Hematopoietic multipotent progenitor cell treated with erythropoietin and hydrocortisone succinate and interleukin-3 and kit ligand, for 15 days (in vitro differentiated cells): ENCODE measurements around the gene AK2.

ENCODE experiments used
- DNase-seq: peaks from one replicate; pipeline ENCODE4 v3.0.0-alpha.2; 2015; ENCODE audit warnings: low spot score

Gene AK2

DNA sequence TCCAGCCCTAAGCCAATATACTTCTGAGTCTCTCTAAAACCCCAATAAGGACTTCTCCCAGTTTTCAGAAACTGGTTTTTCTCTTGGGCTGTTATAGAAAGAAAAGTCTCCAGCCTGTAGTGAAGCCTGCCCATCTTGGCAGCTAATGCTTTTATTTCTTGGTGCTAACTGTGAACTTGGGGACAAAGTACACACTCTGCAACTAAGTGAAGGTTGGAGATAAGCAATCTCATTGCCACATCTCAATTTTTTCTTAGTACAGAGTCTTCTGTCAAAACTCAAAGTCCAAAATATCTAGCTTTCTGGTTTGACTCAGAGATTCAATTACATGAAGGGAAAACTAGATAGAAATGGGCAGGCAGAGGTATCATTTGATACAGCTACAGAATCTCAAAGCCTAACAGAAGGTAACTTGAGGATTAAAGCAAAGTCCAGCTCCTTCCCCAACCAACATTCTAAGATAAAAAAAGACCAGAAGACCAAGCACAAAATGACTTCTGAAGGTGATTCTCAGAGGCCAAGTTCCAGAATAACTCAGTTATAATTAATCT lies 14.0 kb downstream of the AK2 start:
- DNase-seq = no peak

DNA sequence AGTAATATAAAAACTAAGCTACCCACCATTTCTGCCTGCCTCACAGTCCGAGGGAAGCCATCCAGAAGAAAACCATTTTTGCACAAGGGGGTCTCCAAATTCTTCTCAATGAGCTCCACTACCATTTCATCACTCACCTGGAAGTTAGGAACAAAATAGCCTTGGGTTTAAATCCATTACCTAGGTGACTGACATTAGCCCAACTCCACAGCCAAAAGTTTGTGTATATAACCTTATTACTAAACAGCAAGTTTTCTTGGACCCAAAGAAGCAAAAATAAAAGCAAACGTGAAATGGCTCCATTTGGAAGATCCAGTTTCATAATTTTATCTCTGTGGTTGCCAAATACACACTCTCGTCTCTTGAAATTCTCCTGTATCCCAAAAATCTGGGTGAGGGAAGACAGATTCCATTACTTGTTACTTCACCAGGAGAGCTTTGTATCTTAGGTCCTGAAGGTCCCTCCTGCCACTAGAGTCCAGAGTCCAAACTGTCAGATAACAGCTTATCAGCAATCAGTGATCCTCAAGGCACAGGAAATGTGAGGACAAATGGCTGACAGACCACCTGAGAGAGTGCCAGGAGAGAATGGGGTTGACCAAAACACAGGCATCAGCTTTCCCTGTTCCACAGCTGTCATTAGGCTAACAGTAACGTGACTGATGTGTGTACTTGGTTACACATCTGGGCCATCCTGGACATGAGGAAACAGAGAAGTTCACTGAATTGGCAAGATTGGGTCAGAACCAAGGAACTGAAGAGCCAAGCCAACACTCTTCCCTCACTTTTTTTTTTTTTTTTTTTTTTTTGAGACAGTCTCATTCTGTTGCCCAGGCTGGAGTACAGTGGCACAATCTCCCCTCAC lies 14.9 kb downstream of the AK2 start:
- DNase-seq = no peak

DNA sequence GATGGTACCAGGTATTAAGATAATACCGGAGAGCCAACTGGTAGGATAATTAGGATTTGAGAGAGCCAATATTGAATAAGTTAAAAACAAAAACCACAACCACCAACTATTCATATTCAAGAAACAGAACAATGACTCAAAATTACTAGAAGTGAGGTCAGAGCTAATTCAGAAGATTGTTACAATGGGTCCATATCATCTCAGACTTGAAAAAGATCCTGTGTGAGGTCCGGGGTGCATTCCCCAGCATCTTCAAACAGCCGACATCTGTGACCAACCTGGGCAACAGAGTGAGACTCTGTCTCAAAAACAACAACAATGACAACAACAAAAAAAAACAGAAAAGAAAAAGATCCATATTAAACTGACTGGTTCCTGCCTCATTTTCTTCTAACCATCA lies 18.6 kb downstream of the AK2 start:
- DNase-seq = no peak

DNA sequence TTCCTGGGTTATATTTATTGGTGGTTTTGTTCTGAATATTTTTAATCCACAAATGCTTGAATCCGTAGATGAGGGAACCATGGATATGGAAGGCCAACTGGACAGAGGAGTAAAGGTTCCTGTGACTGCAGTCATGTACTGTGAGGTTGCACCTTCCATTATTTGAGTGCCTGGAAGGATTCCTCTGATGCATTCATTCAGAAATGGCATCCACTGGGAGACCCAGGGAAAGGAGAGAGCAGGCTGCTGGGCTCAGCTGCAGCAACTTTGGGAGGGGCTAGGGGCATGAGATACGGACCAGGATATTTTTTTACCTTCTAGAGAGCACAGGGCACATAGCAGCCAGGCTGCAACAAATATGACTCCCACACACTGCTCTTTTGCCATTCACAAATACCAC lies 19.5 kb downstream of the AK2 start:
- DNase-seq = no peak

DNA sequence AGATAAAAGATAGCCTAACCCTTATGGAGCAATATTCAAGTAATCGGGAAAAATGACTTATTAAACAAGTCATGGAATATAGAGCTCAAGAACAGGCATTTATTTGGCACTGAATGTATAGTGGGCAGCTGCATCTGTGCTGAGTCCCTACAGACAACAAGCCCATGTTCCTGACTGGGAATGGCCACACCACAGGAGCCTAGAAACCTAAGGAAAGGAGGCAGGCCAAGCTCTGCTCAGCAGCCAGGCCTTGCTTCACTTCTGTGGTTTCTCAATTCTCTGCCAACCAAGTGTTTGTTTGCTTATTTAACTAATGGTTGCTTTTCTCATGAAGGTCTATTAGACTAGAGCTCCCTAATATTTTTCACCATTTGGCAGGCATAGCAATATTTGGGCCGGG lies 21.5 kb downstream of the AK2 start:
- no peak for DNase-seq

DNA sequence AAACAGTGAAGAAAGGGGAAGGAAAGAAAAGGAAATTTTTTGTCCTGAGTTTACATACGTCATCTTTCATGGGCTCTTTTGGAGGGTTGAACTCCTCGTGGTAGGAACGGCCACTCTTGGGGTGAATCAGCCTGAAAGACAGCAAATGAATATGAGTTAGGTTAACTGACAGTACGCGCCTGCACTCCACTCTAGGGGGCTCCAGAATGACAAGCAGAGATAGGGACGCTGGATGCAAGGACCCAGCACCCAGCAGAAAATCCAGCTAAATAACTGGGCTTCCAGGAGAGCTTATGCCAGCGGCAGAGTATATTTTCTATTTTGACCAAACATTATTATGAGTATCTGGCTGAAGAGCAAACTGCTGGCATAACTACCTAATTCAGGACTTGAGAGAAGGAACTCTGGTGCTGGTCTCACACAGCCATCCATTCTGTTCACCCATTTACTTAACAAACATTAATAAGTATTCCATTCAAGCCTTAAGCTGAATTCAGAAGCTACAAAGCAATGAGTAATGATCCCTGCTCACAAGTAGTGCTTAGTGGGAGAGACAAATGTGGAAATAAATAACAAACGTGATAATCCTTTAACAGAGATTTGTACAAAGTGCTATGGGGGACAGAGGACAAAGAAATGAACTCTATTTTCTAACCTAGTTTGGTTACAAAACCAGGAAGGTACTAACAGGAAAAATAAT lies 22.1 kb downstream of the AK2 start:
- no peak for DNase-seq

DNA sequence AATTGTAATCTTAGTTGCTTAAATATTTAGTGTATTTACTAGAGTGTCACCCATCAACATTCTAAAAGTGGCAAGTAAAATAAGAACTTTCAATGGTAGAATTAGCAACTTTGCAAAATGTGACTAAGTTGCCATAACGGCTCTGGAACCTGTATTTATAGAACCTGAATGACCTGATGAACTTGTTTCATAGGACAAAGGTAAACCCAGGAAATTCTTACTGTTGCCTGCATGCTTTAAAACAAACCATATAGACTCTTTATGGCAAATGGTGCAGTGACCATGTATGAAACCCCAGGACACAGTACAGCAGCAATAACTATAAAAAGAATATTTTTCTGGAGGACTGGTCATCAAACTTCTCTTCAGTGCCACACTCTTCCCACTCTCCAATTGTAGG lies 22.9 kb downstream of the AK2 start:
- DNase-seq = no peak

DNA sequence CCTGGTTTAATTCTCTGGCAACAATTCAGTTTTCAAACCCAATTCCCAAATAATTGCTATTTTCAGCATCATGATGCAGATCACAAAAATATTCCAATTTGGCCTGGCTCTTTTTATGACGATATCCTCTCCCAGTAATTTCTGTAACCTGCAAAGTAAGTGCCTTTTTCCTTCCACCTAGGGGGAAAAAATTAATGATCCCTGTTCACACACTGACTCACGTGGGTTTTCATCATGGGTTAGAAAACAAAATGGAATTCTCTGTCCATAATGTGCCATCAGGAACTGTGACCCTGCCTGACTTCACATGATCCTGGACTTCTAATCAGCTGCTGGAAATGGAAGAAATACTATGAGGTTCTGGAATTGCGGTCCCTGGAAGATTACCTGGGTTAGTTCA lies 24.5 kb downstream of the AK2 start:
- DNase-seq = no peak

DNA sequence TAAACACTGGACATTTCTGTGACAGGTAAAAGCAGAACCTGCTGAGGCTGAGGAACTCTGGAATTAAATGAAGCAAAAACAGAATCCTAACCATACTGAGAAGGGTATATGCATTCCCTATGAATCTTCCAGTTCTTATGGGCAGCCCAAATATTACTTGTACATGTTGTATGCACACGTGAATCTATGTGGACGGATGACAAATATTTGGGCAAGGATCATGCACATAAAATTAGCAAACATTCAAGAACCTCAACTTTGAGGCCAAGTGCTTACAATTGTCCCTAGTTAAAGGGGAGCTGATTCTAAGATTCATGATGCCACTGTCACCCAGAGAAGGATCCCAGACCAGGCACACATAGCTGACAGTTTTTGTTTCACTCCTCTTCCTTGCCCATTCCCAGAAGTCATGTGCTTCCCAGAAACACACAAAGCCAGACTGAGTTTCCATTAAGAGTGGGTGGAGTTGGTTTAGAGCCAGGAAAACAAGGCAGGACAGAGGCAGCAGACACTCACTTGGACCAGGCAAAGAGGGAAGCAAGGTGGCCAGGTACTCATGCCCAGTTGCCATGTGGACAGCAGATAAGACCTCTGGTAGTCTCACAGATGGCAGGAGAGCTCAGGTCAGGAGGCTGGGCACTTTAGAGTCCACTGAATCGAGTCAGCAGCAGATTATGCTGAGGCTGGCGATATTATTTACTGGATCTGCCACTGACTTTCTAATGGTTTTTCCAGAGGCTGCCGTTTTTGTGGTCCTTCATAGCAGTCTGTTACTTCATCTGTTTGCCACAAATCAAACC lies 25.6 kb downstream of the AK2 start:
- DNase-seq = no peak

DNA sequence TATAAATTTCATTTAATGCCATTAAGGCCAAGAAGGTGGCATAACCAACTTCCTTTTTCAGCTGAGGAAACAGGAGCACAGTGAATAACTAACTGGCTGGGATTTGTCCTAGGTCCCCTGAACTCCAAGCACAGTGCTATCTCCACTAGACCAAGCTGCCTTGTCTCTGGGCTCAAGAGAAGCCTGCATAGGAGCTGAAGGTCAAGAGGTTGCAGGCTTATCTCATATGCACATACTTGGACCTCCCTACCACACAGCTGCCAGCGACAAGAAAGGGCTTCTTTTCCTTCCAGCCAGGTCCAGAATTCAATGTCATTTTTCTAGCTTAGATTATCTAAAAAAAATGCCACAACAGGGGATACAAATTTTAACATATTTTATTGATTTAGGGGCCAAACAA lies 27.1 kb downstream of the AK2 start:
- DNase-seq = peak; percentile 69

DNA sequence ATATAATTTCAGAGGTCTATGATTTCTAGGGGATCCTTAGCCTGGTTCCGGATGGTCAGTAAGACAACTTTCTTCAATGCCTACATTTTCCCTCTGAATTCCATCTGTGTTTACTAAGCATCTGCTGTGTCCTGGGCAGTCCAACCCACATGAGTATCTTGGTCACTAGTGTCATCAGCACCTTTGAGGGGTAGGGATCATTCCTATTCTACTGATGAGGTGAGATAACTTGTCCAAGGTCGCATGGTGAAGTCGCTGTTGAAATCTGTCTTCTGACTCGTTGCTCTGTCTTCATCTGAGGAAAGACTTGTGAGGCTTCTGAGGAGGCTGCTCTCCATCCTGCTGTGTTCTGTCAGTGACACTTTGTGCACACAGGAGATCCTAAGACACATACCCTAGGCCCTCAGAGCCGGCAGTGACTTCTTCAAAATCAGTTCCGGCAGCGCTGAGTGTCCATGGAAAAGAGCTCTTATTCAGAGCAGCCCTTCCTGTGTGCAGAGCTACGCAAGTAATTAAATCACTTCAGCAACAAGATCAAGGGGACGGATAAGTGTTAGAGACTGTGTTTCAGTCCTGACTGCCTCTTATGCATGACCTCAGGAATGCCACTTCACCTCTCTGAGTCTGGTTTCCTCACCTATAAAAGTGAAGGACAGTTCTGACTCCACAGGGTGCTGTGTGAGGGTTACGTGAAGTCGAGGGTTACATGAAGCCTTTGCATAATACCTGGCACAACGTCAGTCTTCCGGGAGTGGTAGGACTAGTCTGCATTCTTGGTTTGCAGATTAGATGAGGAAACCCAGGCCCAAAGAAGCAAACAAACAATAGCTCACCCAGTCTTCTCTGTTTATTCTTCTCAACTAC lies 28.4 kb downstream of the AK2 start:
- DNase-seq = no peak

DNA sequence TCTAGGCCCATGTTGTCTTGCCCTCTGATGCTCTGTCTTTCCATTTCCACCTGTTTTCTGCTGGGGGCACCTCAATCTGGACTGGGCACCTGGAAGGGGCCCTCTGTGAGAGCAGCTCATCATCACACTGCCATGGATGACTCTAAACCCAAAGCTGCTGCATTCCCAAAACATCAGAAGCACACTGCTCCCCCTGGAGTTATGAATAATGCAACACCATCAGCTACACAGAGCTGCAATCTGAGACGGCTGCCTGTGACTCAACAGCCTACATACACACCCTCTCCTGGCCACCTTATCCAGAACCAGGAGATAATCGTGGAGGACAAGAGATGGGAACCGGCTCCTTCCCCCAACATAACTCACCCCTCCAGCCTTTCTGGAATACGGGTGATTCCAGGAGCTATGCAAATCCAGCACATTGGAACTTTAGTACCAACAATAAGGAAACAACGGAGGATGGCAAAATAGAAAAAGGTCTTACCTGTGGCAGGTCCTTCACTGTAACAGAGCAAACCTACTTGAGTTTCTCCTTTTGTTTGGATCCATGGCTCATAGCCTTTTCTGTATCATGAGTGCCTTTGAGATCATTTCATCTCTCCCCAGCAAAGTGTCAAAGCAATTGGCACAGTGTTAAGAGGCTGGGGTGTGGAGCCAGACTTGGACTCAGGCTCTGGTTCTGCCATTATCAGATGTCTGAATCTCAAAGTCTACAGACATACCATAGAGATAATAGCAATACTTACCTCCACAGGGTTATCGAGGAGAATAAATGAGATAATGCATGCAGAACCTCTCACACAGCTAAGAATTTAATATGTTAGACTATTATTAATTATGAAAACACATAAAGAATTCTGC lies 29.3 kb downstream of the AK2 start:
- peak; percentile 34 for DNase-seq

DNA sequence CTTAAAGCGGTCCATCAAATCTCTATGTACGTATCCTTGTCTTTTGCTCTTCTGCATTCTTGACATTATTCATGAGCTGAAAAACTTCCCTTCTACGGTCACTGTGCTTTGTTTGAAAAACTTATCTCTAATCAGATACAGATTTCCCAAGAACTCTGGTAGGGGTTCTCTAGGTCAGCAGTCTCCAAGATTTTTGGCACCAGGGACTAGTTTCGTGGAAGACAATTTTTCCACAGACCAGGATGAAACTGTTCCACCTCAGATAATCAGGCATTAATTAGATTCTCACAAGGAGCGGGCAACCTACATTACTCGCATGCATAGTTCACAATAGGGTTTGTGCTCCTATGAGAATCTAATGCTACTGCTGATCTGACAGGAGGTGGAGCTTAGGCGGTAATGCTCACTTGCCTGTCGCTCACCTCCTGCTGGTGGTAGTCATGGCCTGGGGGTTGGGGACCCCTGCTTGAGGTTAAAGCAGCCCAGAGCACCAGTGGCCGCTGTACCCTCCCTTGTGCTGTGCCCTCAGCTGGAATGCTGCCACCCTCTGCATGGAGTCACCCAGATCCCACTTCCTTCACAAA lies 30.8 kb downstream of the AK2 start:
- DNase-seq = no peak

DNA sequence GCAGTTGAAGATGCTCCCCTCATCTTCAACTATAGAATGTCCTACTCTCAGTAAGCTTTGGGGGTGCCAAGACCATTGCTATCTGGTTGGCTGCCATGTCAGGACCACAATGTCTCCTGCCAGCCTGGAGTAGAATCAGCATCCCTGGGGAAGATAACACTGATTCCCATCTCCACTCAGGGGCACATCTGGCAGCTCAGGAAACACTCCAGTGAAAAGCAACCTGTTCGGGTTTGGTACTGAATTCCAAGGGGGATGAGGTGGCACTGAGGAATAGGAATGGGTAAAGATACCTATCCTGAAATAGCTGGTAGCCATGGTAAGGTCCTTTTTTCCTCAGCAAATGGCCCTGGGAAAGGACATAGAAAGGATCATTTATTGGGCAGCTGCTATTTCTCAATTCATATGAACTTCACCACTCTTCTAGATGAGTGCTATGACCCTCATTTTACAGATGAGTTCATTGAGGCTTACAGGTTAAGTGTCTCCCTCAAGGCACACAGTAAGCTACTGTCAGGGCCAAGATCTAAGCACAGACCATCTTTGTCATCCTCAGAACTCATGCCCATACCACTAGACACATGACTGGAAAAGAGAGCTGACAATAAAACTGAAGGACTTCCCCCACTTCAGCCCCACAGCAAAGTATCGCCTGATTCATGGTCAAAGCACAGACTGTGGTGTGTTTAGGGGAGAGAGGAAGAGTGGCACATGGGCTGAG lies 31.4 kb downstream of the AK2 start:
- DNase-seq = no peak

DNA sequence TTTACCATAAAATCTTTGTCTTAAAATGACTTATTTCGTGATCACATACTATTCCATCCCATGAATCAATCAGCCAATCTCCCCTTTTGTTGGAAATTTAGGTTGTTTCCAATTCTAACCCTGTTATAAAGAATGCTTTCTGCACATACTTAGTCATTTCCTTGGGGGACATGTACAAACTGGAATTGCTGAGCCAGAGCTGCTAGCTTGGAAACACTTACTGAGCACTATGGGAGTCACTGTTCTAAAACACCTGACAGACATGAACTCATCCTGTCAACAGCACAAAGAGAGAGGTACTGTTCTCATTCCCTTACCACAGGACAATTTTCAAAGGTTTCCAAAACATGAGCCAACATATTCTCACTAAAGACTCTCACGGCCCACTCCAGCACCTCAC lies 32.1 kb downstream of the AK2 start:
- no peak for DNase-seq

DNA sequence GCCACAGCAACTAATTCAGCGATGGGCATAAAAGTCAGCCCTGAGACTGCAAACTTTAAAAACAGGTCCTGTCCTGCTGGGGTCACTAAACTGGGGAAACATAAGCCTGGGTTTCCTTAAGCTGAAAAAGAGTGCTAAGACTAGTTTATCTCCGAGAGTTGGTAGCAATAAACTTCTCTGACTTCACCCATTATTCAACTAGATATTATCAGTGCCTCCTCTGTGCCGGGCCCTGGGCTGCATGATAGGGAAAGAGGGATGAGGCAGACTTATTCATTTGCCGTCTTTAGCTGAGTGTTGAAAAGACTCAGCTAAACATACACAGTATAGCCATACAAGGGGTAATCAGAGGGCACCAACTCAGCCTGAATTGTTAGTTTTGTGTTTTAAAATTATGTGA lies 33.0 kb downstream of the AK2 start:
- no peak for DNase-seq

DNA sequence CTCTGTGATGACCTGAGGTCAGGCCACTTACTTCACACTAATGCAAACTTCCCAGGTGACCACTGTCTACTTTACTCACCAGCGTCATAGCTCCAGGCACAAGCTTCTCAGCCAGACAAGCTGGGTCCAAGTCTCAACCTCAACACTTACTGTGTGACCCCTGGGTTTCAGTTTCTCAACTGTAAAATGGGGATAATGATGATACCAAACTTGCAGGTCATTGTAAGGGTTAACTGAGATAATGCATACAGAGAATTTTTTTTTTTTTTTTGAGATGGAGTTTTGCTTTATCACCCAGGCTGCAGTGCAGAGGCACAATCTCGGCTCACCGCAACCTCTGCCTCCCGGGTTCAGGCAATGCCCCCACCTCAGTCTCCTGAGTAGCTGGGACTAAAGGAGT lies 34.7 kb downstream of the AK2 start:
- DNase-seq = no peak

DNA sequence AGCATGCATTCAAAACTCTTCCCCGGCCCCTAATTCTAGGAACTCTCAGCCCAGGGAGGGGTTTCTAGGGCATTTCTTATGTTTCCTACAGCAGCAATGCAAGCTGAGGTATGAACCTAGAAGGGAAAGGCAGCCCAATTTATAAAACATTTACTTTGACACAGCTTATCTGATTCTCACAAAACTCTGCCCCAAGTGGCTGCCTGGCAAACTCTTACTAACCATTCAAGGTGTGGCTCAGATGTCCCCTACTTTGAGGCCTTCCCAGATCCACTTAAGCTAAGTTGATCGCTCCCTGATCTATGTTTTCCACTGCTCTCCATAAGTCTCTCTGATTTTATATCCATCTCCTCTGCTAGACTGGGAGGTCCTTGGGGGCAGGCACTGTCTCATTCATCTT lies 35.4 kb downstream of the AK2 start:
- no peak for DNase-seq

DNA sequence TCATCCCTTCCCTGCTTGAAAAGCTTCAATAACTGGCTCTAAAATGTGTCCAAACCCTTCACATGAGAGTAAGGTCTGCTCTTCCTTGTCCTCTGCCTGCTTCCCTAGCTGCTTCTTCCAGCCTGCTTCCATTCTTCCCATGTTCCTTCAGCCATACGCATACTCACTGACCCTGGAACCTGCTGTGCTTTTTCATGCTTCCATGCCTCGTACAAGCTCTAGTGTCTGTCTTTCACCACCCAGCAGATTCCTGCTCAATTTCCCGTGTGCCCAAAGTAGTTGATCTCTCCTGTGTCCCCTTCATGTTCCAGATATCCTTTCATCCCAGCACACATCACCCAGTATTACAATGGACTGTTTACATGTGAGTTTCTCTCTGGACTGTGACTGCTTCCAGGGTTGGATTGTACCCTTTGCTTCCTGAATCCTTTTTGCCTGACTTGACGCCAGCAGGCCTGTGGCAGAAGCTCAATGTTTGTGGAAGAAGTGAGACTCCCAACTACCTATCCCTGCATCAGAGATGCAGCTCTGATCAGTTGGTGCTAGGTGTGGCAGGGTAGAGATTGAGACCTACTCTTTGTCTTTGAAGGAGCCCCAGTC lies 36.2 kb downstream of the AK2 start:
- no peak for DNase-seq
